GM18517 (cell line): ENCODE results near the gene DNASE2.
"Not testable (repeated sequence)": the region's sequence is repeated elsewhere in the genome, so short reads cannot be mapped to it uniquely, and the experiment has no call there.

Experiments used
- ATAC-seq: cut with Tn5 transposase; IDR thresholded peaks from one replicate; pipeline ENCODE4 v1.9.1; 2021; ENCODE audit warnings: mild to moderate bottlenecking, moderate library complexity; ENCODE audit not compliant: unreplicated experiment

Gene DNASE2

DNA sequence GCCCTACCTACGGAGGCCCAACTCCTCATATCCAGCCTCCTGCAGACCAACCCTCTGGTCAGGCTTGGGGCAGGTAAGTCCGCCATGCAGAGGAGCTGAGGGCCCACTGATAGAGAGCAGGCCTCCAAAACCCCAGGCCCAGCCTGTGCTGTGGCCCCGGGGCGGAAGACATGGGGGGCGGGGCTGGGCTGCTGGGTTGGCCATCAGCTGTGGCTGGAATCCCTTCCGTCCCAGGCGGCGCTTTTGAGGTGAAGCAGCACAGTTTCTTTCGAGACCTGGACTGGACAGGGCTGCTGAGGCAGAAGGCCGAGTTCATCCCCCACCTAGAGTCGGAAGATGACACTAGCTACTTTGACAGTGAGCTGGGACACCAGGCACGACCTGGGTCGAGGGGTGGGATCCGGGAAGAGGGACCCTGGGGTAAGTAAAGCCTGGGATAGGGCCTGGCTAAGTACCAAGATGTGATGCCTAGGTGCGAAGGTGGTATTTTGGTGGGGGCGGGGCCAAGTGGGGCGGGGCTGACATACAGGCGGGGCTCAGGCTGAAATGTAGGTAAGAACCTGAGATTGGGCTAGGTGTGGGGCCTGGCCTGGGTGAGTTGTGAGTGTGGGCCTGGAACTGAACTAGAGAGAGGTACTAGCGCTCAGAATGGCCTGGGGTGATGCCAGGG is 15.4 kb downstream of the DNASE2 start:
- ATAC-seq = no peak

DNA sequence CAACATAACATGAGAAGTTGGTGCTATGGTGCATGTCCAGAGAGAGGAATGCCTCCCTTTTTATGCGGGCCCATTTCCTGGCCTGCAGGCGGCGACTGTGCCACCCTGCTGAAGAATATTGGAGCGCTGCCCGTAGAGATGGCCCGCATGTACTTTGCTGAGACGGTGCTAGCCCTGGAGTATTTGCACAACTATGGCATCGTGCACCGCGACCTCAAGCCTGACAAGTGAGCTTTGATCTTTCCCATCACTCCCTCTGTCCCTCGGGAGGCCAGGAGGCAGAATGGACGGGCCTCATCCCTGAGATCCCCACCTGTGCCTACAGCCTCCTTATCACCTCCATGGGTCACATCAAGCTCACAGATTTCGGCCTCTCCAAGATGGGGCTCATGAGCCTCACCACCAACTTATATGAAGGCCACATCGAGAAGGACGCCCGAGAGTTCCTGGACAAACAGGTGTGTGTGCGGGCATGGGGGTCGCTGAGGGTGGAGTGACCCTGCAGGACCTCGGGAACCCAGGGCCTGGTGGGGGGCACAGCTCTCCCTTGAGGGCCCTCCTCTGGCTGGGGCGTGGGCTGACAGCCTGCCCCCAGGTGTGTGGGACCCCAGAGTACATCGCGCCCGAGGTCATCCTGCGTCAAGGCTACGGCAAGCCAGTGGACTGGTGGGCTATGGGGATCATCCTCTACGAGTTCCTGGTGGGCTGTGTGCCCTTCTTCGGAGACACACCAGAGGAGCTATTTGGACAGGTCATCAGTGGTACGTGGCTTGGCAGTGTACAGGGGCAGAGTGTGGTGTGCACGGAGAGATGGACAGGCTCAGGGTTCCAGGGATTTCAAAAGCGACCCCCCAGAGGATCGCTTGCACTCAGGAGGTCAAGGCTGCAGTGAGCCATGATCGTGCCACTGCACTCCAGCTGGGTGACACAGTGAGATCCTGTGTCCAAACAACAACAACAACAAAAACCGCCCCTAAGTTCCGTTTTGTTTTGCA is 16.2 kb downstream of the DNASE2 start:
- no peak for ATAC-seq

DNA sequence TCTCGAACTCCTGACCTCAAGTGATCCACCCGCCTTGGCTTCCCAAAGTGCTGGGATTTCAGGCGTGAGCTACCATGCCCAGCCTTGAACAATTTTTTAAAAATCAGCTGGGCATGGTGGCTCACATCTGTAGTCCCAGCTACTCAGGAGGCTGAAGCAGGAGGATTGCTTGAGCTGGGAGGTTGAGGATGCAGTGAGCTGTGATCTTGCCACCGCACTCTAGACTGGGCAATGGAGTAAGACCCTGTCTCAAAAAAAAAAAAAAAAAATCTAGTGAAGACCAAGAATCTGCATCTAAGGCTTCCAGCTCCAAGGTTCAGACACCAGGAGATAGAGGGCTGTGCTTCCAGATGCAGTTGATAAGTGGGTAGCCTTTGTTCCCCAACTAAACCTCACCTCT is 17.1 kb downstream of the DNASE2 start:
- ATAC-seq = no peak

DNA sequence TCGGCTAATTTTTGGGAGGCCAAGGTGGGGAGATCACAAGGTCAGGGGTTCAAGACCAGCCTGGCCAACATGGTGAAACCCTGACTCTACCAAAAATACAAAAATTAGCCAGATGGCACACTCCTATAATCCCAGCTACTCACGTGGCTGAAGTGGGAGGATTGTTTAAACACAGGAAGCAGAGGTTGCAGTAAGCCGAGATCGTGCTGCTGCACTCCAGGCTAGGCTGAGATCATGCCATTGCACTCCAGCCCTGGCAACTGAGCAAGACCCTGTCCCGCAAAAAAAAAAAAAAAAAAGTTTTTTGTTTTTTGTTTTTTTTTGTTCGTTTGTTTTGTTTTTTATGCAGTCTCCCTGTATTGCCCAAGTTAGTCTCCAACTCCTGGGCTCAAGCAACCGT is 21.7 kb downstream of the DNASE2 start:
- ATAC-seq = no peak

DNA sequence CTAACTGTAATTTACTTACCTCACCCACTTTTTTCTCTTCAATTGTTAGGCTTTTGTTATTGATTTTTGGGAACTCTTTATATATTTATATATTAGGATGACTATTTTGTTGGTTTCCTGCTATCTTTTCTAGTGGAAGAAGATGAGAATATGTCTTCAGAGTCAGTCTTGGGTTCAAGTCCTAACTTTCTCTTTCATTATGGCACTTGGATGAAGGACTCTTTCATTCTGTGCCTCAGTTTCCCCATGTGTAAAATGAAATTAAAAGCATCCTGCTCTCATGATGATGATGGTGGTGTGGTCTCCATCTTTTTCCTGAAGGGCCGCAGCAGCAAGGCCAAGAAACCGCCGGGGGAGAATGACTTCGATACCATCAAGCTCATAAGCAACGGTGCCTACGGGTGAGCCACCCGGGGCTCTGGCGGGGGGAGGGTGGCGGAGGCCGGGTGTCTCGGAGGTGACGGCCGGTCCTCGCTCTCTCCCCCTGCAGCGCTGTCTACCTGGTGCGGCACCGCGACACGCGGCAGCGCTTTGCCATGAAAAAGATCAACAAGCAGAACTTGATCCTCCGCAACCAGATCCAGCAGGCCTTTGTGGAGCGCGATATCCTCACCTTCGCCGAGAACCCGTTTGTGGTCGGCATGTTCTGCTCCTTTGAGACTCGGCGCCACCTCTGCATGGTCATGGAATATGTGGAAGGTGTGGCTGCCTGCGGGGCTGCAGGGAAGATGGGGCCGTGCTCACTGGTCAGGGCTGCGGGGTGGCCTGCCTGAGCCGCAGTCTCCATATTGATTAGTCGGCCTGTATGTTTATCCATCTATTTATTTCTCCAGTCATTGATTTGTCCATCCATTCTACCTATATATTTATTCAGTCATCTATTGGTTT is 23.0 kb downstream of the DNASE2 start:
- no peak for ATAC-seq

DNA sequence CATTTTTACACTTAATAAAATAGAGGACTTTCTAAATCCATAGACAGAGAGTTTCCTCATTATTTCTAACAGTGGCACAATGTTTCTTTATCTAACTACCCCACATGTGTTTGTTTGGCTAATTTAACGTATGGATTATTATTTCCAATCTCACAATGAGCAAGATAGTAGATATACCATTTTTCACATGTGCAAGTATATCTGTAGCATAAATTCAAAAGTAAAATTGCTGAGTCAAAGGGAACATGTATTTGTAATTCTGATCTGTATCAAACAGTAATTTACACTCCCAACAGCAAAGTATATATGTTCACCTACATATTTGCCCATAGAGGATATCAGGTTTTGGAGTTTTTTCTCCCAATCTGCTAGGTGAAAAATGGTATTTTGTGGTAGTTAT is 24.6 kb downstream of the DNASE2 start:
- ATAC-seq = no peak

DNA sequence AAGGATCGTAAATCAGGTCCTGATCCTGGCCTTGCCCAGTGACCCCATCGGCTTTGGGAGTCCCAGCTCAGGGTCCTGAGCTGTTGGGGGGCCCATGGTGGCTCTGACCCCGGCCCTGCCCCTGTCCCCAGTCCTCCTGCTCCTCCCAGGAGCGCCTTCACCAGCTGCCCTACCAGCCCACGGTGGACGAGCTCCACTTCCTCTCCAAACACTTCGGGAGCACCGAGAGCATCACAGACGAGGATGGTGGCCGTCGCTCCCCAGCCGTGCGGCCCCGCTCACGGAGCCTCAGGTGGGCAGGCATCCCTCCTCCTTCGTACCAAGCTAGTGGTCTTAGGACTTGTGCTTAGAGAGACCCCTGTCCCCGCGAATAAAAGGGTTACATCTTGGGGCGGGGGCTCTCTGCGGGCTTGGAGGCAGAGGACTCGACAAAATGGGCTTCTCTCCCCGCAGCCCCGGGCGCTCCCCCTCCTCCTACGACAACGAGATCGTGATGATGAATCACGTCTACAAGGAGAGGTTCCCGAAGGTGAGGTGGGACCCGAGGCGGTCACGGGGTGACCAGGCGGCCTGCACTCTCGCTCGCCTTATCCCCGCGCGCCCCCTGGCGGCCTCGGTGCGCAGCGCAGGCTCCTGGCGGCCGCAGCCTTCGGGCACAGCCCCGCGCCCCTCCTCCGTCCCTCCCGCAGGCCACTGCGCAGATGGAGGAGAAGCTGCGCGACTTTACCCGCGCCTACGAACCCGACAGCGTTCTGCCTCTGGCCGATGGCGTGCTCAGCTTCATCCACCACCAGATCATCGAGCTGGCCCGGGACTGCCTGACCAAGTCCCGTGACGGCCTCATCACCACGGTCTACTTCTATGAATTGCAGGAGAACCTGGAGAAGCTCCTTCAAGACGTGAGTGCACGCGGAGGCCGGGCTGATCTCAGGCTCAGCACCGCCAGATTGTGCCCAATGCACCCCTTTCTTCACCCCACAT is 33.8 kb downstream of the DNASE2 start:
- ATAC-seq = peak; percentile 59

DNA sequence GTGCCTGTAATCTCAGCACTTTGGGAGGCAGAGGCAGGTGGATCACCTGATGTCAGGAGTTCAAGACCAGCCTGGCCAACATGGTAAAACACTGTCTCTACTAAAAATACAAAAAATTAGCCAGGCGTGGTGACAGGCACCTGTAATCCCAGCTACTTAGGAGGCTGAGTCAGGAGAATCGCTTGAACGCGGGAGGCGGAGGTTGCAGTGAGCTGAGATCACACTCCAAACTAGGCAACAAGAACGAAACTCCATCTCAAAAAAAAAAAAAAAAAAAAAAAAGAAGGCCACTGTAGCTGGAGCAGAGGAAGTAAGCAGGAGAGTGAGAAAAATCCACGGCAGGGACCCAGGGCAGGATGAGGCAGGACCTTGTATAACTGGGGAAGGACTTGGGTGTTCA is 34.6 kb downstream of the DNASE2 start:
- not testable (repeated sequence) for ATAC-seq

DNA sequence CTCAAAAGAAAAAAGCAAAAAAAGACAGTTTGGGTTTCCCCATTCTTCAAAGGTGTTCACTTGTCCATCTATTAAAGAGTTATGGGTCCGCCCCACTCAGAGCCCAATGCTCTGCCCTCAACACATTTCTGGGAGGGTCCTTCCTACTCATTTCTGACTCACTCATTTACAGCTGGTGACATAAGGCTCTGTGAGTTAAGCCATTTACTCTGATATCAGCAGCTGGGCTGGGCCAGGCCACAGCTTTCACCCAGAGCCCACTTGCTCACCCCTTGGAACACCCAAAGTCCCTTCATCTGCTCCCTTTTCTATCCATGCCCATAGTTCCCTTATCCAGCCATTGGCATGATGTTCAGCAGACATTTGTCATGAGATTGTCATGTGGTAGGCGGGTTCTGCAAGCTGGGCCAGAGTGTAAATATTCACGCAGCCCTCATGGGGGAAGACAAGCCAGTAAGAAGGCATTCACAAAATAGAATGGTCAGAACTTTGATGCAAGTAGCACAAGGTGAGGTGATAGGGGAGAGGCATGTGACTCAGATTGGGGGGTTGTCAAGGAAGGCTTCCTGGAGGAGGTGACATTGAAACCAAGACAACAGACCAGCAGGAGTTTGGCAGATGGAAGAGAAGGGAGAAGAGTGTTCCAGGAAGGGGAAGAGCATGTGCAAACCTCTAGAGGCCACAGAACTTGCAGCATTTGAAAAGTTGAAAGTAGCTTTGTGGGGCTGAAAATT is 37.1 kb downstream of the DNASE2 start:
- no peak for ATAC-seq

DNA sequence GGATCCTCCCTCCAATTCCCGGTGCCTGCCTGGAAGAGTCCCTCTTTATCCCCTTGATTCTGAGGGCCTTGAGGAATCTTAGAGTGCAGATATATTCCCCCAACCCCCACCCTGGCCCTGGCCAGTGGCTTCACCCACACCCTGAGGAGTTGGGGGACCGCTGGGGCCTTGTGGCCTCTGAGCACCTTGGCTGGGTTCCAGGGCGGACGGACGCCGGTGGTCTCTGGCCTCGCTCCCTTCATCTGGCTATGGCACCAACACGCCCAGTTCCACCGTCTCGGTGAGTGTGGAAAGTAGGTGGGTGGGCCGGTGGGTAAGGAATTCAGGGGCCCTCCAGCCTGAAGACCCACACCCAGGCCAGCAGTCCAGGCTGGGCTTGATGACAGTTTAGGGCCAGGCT is 37.9 kb downstream of the DNASE2 start:
- ATAC-seq = no peak

DNA sequence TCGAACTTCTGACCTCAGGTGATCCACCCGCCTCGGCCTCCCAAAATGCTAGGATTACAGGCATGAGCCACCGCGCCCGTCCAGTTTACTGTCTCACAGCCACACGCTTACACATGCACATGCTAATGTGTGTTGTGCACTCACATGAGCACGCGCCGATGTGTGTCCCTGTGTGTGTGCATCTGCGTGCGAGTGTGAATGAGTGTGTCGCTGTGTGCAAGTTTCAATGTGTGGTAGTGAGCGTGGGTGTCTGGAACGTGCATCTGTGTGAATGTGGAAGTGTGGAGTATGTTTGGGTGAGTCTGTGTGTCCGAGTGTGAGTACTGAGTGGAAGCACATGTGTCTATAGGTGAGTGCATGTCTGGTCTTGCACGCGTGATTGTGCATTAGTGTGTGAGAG is 38.7 kb downstream of the DNASE2 start:
- no peak for ATAC-seq

DNA sequence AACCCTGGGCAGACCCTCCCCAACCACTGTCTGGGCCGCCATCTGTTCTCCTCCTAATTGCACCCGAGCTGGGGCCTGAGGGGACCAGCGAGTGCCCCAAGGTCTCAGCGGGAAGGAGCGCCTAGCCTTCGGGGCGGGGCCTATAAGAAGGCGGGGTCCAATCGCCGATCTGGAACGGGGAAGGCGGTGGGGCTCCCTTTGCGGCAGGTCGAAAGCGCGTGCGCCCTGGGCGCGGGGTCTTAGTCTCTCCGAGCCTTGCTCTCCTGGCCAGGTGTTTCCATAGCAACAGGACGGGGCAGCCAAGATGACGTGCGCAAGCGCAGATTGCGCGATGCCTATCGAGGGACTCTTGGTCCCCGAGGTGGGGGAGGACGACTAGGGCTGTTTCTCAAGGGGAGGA is 40.2 kb downstream of the DNASE2 start:
- no peak for ATAC-seq

DNA sequence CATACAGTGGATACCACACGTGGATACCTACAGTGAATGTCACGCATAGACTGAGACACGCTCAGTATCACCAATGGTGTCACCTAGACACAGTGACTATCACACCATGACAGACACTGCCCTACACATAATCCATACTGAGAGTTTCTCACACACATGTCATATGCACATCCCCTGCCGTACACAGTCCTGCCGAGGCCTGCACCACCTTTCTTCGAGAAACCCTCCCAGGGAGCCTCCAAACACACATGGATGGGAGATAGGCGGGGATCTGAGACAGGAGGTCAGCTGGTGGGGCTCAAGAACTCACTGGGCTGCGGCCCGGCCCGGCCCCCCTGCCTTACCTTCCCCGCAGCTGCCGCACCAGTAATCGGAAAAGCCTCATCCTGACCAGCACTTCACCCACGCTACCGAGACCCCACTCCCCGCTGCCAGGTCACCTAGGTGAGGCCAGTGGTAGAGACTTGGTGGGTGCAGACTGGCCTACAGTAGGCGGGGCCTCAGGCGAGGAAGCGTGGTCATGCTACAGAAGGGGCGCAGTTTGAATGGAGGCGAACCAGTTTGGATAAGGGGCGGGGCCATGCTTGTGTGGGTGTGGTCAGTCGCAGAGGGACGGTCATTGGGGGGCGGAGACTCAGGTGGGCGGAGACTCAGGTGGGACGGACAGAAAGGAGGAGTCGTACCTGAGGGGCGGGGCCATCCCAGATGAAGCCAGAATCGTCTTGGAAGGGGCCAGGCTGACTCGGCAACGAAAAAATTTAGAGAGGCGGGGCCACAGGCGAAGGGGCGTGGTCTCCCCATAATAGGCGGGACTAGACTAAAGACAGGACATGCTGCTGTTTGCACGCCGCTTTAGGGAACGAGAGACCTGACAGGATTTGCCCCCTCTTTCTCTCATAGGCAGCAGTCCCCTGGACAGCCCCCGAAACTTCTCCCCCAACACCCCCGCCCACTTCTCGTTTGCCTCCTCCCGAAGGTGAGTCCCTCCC is 40.9 kb downstream of the DNASE2 start:
- no peak for ATAC-seq

DNA sequence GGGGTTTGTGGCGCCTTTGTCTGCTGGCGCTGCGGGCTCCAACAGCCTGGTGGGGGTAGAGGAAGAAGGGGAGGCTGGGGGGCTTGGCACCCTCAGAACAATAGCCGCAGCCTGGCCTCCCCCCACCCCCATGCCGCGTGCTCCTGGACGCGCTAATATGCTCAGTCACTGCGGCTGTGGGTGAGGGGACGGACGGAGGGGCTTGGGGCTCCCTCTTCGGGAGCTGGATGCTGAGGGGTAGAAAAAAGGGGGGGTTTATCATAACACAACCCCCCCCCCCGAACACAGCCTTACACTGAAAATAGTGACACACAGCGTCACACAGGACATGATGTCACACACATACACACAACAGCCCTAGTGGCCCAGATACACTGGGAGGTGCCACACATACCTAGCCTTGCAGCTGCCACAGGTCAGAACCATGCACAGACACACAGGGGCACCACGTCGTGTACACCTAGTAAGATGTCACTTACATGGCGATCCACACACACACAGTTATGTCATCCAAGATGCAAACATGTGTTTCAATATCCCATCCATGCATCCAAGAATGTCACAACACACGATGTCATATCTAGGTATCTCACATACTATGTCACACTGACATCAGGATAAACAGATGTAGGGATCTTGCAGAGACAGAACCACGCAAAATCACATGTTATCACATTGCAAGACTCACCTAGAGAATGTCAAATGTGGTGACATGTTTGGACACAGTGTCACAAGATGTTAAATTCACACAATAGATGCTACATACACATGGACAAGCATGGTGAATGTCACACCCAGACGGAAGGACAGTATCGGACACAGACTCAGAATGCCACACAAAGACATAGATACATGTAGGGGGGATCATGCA is 42.1 kb downstream of the DNASE2 start:
- no peak for ATAC-seq

DNA sequence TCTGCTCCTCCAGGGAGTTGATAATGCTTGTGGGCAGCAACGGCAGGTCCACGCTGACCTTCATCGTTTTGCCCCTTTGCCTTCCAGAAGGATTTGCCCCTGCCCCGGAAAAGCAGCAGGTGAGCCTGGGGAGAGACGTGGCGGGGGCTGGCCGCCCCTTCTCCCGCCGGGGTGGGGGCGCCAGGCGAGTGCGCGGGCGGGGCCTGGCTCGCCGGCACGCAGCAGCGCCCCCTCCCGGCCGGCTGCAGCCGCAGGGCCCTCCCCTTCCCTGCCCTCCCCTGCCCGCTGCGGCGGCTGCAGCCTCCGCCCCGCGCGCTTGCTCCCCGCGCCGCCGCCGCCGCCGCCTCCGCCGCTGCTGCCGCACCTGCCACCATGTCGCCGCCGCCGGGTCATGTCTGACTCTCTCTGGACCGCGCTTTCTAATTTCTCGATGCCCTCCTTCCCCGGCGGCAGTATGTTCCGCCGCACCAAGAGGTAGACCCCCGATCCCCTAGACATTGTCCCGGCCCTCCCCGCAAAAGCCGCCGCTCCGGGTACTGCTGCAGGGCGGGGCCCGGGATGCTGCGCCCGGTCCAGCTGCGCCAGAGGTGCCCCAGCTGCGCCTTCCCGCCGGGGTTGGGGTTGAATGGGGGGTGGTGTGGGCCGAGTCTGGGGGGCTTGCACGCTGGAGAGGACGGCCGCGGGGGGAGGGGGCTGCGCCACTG is 42.9 kb downstream of the DNASE2 start, which contains the start of gene MAST1:
TSS of gene MAST1 (plus strand) at position 334 of the 704 bp plus-strand sequence. CDS start at position 392, 58 bp downstream.
- no peak for ATAC-seq

DNA sequence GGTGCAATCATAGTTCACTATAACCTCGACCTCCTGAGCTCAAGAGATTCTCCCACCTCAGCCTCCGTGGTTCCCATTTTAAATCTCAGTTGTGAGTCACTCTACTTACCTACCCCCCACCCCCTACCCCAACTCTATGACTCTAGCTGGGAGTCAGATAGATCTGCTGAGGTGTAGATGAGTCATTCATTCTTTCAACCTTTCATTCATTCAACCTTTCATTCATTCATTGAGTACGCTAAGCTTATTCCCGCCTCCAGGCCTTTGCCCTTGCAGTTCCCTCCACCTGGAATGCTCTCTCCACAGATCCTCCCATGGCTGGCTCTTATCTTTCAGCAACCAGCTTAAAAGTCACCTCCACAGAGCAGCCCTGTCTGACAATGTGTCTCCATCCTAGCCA is 44.0 kb downstream of the DNASE2 start:
- ATAC-seq = no peak

DNA sequence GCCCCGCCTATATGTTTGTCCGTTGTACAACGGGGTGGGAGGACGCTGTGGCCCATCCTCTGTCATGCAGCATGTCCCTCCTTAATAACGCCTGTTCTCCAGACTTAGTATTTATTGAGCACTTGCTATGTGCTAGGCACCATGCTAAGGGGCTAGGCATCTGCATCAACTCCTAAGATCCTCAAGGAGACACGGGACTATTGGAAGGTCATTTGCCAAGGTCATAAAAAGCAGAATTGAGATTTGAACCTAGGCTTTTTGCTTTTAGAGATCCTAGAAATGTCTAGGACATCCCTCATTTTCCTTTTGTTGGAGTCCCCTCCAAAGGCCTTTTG is 44.8 kb downstream of the DNASE2 start:
- no peak for ATAC-seq
